Esophagus (tissue), 2 donors: ENCODE measurements around the gene ZNF268. TPM values are rescaled to one million over a fixed set of nuclear protein-coding genes. Genes with fewer than 3 reads are reported as not detected.

Experiments used
- H3K27ac ChIP-seq, 2 donors: one replicate each; pipeline ENCODE4 v1.5.1; 2013; ENCODE audit warnings: low read depth in 2 of 2, mild to moderate bottlenecking in 2 of 2, inconsistent platforms in 1 of 2, low read length in 1 of 2, moderate library complexity in 1 of 2
- H3K27me3 ChIP-seq, 2 donors: one replicate each; pipeline ENCODE4 v1.6.1; 2013; ENCODE audit warnings: low read length in 2 of 2, control low read depth in 1 of 2, mild to moderate bottlenecking in 1 of 2; ENCODE audit not compliant: insufficient read depth in 2 of 2, control insufficient read depth in 1 of 2
- H3K36me3 ChIP-seq, 2 donors: one replicate each; pipeline ENCODE4 v1.6.1; 2013; ENCODE audit warnings: low read length in 1 of 2; ENCODE audit not compliant: control insufficient read depth in 2 of 2, insufficient read depth in 2 of 2
- H3K4me1 ChIP-seq, 2 donors: one replicate each; pipeline ENCODE4 v1.6.1; 2013; ENCODE audit warnings: low read length in 1 of 2; ENCODE audit not compliant: control insufficient read depth in 2 of 2, insufficient read depth in 2 of 2
- H3K4me3 ChIP-seq, 2 donors: one replicate each; pipeline ENCODE4 v1.5.1; 2013; ENCODE audit warnings: low read length in 2 of 2, mild to moderate bottlenecking in 2 of 2, low read depth in 1 of 2, moderate library complexity in 1 of 2
- H3K9me3 ChIP-seq, 2 donors: one replicate each; pipeline ENCODE4 v1.6.1; 2013; ENCODE audit warnings: mild to moderate bottlenecking in 2 of 2, low read depth in 1 of 2, low read length in 1 of 2, moderate library complexity in 1 of 2; ENCODE audit not compliant: control insufficient read depth in 2 of 2, insufficient read depth in 1 of 2
- WGBS, 2 donors: extraction: QIAGEN DNeasy Blood & Tissue Kit; methylation state at CpG; one replicate each; pipeline ENCODE4 v1.1.7; 2013; 5-methylcytosine and 5-hydroxymethylcytosine counted together
- polyA plus RNA-seq, 2 donors: library from polyadenylated mRNA; stranded (reverse); fragments of 200-250 nt; gene quantifications; one replicate each; pipeline ENCODE4 v1.2.3, GENCODE V29; 2013
- donor health status: healthy with polysubstance abuse.
- donor health status: Bipolar disorder and iron deficiency.

The ZNF268 gene
- polyA plus RNA-seq = 1 to 10 TPM; 3.3 to 6.2 TPM

GRCh38 chr12:133181238-133181959 is at the start of gene ZNF268:
ZNF268 (plus strand) TSS chr12:133181495; CDS start chr12:133181998, 503 bp downstream.
- peak within 1 kb of the TSS; percentile 68 to 70 for H3K27ac ChIP-seq
- peak within 1 kb of the TSS; percentile 93 to 96 for H3K4me3 ChIP-seq
- peaks cover 0 to 3% of the 10 kb centered on the region in 2 donors for H3K4me1 ChIP-seq
- H3K27me3 ChIP-seq = no peaks in the 10 kb centered on the region
- 1 to 2% methylated on average over 40 of the region's 40 CpGs for WGBS, 2 donors
- peaks cover 0 to 20% of the 10 kb centered on the region in 2 donors for H3K9me3 ChIP-seq
- H3K36me3 ChIP-seq = peaks cover 8 to 13% of the 10 kb centered on the region in 2 donors

- Histone ChIP-seq H3K36me3 (peaks cover 14 to 15% of the 10 kb centered on the region in 2 donors), H3K4me3 (no peak overlapping the region), H3K27ac (no peak overlapping the region), H3K4me1 (no peaks in the 10 kb centered on the region), H3K9me3 (peaks cover 9 to 26% of the 10 kb centered on the region in 2 donors), H3K27me3 (no peaks in the 10 kb centered on the region)
- WGBS, 2 donors = 95 to 98% methylated on average over 2 of the region's 2 CpGs
These were observed 45.5 kb upstream of the ZNF268 start for GRCh38 chr12:133135747-133136146.

GRCh38 chr12:133145981-133146380 is 35.3 kb upstream of the ZNF268 start:
- peaks cover 5 to 33% of the 10 kb centered on the region in 2 donors for H3K9me3 ChIP-seq
- WGBS, 2 donors = 95 to 98% methylated on average over 2 of the region's 2 CpGs
- peaks cover 5 to 15% of the 10 kb centered on the region in 2 donors for H3K36me3 ChIP-seq
- H3K27ac ChIP-seq = no peak overlapping the region
- no peaks in the 10 kb centered on the region for H3K27me3 ChIP-seq
- H3K4me3 ChIP-seq = no peak overlapping the region
- H3K4me1 ChIP-seq = no peaks in the 10 kb centered on the region

DNA sequence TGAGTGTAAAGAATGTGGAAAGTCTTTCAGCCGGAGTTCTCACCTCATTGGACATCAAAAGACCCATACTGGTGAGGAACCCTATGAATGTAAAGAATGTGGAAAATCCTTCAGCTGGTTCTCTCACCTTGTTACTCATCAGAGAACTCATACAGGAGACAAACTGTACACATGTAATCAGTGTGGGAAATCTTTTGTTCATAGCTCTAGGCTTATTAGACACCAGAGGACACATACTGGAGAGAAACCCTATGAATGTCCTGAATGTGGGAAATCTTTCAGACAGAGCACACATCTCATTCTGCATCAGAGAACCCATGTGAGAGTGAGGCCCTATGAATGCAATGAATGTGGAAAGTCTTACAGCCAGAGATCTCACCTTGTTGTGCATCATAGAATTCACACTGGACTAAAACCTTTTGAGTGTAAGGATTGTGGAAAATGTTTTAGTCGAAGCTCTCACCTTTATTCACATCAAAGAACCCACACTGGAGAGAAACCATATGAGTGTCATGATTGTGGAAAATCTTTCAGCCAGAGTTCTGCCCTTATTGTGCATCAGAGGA is 25.1 kb upstream of the ZNF268 start:
- 92 to 96% methylated on average over 2 of the region's 2 CpGs for WGBS, 2 donors
- H3K4me1 ChIP-seq = no peaks in the 10 kb centered on the region
- no peaks in the 10 kb centered on the region for H3K27me3 ChIP-seq
- H3K36me3 ChIP-seq = peaks cover 13 to 23% of the 10 kb centered on the region in 2 donors
- peaks cover 16 to 17% of the 10 kb centered on the region in 2 donors for H3K9me3 ChIP-seq
- H3K27ac ChIP-seq = no peak overlapping the region
- no peak overlapping the region for H3K4me3 ChIP-seq

GRCh38 chr12:133165776-133166175 is 15.5 kb upstream of the ZNF268 start:
- Histone ChIP-seq H3K27ac (no peak overlapping the region), H3K4me3 (no peak overlapping the region), H3K36me3 (no peaks in the 10 kb centered on the region), H3K9me3 (peaks cover 3 to 12% of the 10 kb centered on the region in 2 donors), H3K27me3 (no peaks in the 10 kb centered on the region), H3K4me1 (no peaks in the 10 kb centered on the region)
- 84 to 87% methylated on average over 3 of the region's 3 CpGs for WGBS, 2 donors

- Histone ChIP-seq H3K4me1 (no peaks in the 10 kb centered on the region), H3K36me3 (no peaks in the 10 kb centered on the region), H3K4me3 (no peak overlapping the region), H3K27me3 (no peaks in the 10 kb centered on the region), H3K27ac (no peak overlapping the region), H3K9me3 (peaks cover 14 to 18% of the 10 kb centered on the region in 2 donors)
- WGBS, 2 donors = 73 to 78% methylated on average over 1 of the region's 1 CpG
These were observed 8.8 kb upstream of the ZNF268 start for GRCh38 chr12:133172491-133172890.

- H3K4me1 ChIP-seq = no peaks in the 10 kb centered on the region
- no peak overlapping the region for H3K27ac ChIP-seq
- H3K9me3 ChIP-seq = peaks cover 11 to 13% of the 10 kb centered on the region in 2 donors
- H3K36me3 ChIP-seq = no peaks in the 10 kb centered on the region
- H3K27me3 ChIP-seq = no peaks in the 10 kb centered on the region
- no peak overlapping the region for H3K4me3 ChIP-seq
- 81 to 82% methylated on average over 1 of the region's 1 CpG for WGBS, 2 donors
These were observed 6.4 kb upstream of the ZNF268 start for GRCh38 chr12:133174901-133175300.

DNA sequence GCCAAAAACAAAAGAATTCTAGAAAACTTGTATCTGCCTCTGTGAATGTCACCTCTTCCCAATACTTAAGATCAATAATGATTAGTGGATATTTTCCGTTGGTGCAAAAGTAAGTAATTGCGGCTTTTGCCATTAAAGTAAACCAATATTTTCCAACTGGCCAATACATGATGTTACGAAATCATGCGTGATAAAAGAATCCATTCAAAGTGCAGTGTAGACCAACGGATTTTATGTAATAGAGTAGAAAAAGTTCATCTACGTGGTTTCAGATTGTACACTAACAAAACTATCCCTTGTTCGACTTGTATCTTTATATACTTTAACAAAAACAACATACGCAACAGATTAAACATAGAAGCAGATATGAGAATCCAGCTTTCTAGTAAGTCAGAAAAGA is 626 bp upstream of the ZNF268 start:
- no peaks in the 10 kb centered on the region for H3K27me3 ChIP-seq
- H3K27ac ChIP-seq = no peak overlapping the region
- H3K4me1 ChIP-seq = peaks cover 0 to 3% of the 10 kb centered on the region in 2 donors
- H3K9me3 ChIP-seq = peaks cover 0 to 14% of the 10 kb centered on the region in 2 donors
- H3K36me3 ChIP-seq = peaks cover 4 to 11% of the 10 kb centered on the region in 2 donors
- H3K4me3 ChIP-seq = no peak overlapping the region
- 96 to 97% methylated on average over 8 of the region's 8 CpGs for WGBS, 2 donors

DNA sequence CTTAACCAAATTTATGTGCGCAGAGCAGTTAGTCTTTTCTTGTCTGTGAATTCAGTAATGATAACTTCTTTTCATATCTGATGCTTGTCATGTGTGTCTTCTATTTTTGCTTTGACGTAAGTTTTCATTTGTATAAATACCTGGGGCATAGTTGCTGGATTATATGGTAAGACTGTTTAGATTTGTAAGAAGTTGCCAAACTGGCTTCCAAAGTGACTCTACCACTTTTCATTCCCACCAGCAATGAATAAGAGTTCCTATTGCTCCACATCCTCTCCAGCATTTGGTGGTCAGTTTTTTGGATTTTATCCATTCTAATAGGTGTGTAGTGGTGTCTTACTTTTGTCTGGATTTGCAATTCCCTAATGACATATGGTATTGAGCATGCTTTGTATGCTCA is 8.9 kb downstream of the ZNF268 start:
- WGBS, 2 donors = 86 to 92% methylated on average over 2 of the region's 2 CpGs
- no peak overlapping the region for H3K27ac ChIP-seq
- peaks cover 44 to 54% of the 10 kb centered on the region in 2 donors for H3K36me3 ChIP-seq
- no peaks in the 10 kb centered on the region for H3K4me1 ChIP-seq
- H3K4me3 ChIP-seq = no peak overlapping the region
- H3K9me3 ChIP-seq = peaks cover 24 to 56% of the 10 kb centered on the region in 2 donors
- H3K27me3 ChIP-seq = no peaks in the 10 kb centered on the region
